ENCODE data around the gene SLX4IP. TPM values are rescaled to one million over a fixed set of nuclear protein-coding genes. Genes with fewer than 3 reads are reported as not detected.

SLX4IP gene
- total RNA-seq, 1 experiment from 2014 or later, result 11.1 TPM

GRCh38 chr20:10578607-10579006, 143.5 kb downstream of the SLX4IP start:
- no peaks in the 10 kb centered on the region for H4K20me1 ChIP-seq (ENCODE audit: insufficient read depth)
- H3K4me1 ChIP-seq (ENCODE audit: control insufficient read depth in 1 of 2, insufficient read depth in 2 of 2, low read length in 2 of 2), result peaks cover 44 to 56% of the 10 kb centered on the region in 2 experiments
- no peak overlapping the region for H3K9ac ChIP-seq (ENCODE audit: low read length)
- no peaks in the 10 kb centered on the region for H3K36me3 ChIP-seq (ENCODE audit: control insufficient read depth in 1 of 2, insufficient read depth in 2 of 2, low read length in 2 of 2)
- no peaks in the 10 kb centered on the region for H3K79me2 ChIP-seq (ENCODE audit: insufficient read depth, low read length)
- RAD21 ChIA-PET (ENCODE audit: low non-redundant PET in 1 of 2, low total read pairs in 2 of 2, uncharacterized antibody in 2 of 2, unreplicated experiment in 2 of 2), result no interaction called here
- peak; percentile 64 for DNase-seq (ENCODE audit: low read depth, low spot score)
- H3K27me3 ChIP-seq (ENCODE audit: insufficient read depth, low read length), result no peaks in the 10 kb centered on the region
- H3K27ac ChIP-seq (ENCODE audit: low read depth, low read length), result peak overlapping the region; percentile 47; the same call in 1 of the 2 replicates
- H2AFZ ChIP-seq (ENCODE audit: low read depth, low read length, poor library complexity, severe bottlenecking), result no peak overlapping the region
- ATAC-seq, result peak; percentile 94
- POLR2A ChIA-PET, result no interaction called here
- no TSS peak for BruUV-seq (replicated peaks)
- peak overlapping the region in 1 of 2 experiments; percentile 22; a peak in 1 of 4 replicates for H3K4me3 ChIP-seq (replicated peaks in 1 of 2; ENCODE audit: low read depth in 1 of 2, low read length in 2 of 2)
- H3K4me2 ChIP-seq (ENCODE audit: low read length), result peak overlapping the region; percentile 60
- TF ChIP-seq POLR2A (IDR thresholded peaks at IDR 0.05; ENCODE audit: borderline replicate concordance, extremely low read depth, insufficient read depth, insufficient read length) (no peak), CTCF (IDR thresholded peaks at IDR 0.05 in 2 of 3, conservative IDR thresholded peaks at IDR 0.05 in 1 of 3; ENCODE audit: borderline replicate concordance in 1 of 3, insufficient read depth in 1 of 3, low read depth in 2 of 3, low read length in 2 of 3) (no peak), FOSL1 (IDR thresholded peaks at IDR 0.05; ENCODE audit: low read depth) (peak; percentile 74), CEBPB (IDR thresholded peaks at IDR 0.05; ENCODE audit: low read depth) (0 out of 2 replicates have a peak, but pooled peaks have one; percentile 16), MAX (IDR thresholded peaks at IDR 0.05) (no peak), SIN3A (IDR thresholded peaks at IDR 0.05; ENCODE audit: low read depth) (no peak), ATF3 (IDR thresholded peaks at IDR 0.05) (no peak), TCF7L2 (IDR thresholded peaks at IDR 0.05; ENCODE audit: borderline replicate concordance, extremely low read depth, insufficient read depth, insufficient read length) (no peak), ZFX (IDR thresholded peaks at IDR 0.05) (no peak), ELF1 (IDR thresholded peaks at IDR 0.05; ENCODE audit: borderline replicate concordance, low read depth) (no peak), SRF (IDR thresholded peaks at IDR 0.05; ENCODE audit: low read depth) (no peak), EZH2 (IDR thresholded peaks at IDR 0.05) (no peak), ZNF274 (IDR thresholded peaks at IDR 0.05; ENCODE audit: low read depth, low read length) (no peak), JUND (IDR thresholded peaks at IDR 0.05) (peak; percentile 69; the same call in 1 of the 2 replicates), RAD21 (IDR thresholded peaks at IDR 0.05; ENCODE audit: low read depth) (no peak), EZH2phosphoT487 (IDR thresholded peaks at IDR 0.05; ENCODE audit: borderline replicate concordance) (no peak), REST (IDR thresholded peaks at IDR 0.05; ENCODE audit: low read depth) (no peak), SP1 (IDR thresholded peaks at IDR 0.05; ENCODE audit: low read depth) (peak; percentile 63), YY1 (IDR thresholded peaks at IDR 0.05; ENCODE audit: extremely low read depth, insufficient replicate concordance, low read depth, low read length) (no peak), CBX3 (IDR thresholded peaks at IDR 0.05; ENCODE audit: low read depth) (0 out of 2 replicates have a peak, but pooled peaks have one; percentile 60)
- CTCF ChIA-PET, result no interaction called here
- H3K9me2 ChIP-seq (ENCODE audit: insufficient read depth), result no peaks in the 10 kb centered on the region
- intact Hi-C loops (cut with micrococcal nuclease), result no loop called here
- no peaks in the 10 kb centered on the region for H3K9me3 ChIP-seq (ENCODE audit: control insufficient read depth in 1 of 2, insufficient read depth in 1 of 2, low read depth in 1 of 2, low read length in 2 of 2)

All from HCT116 (cell line).